OCI-LY7 (cell line): Measurements from ENCODE around the gene ASXL3. TPM values are rescaled to one million over a fixed set of nuclear protein-coding genes. Genes with fewer than 3 reads are reported as not detected.

ENCODE experiments used
- BruUV-seq: library from RNA; stranded (reverse); fragments of 400-500 nt; replicated peaks from 2 replicates; lab custom pipeline; 2021; lab: Mats Ljungman, UMichigan
- CTCF ChIA-PET: fragments of 300-600 bp; sonication (Branson Sonifier 250); formaldehyde crosslinking; loops from one replicate; lab custom pipeline; 2022; ENCODE audit warnings: antibody characterized with exemption; ENCODE audit not compliant: unreplicated experiment; lab: Charles Lee
- POLR2A ChIA-PET: fragments of 300-600 bp; sonication (Branson Sonifier 250); formaldehyde crosslinking; loops from one replicate; lab custom pipeline; 2022; ENCODE audit warnings: antibody characterized with exemption; lab: Charles Lee
- DNase-seq: peaks from one replicate; pipeline ENCODE4 v3.0.0-alpha.2; 2015; ENCODE audit warnings: low spot score
- H2AFZ ChIP-seq: fragments of 200-600 bp; sonication (generic), shearing (Covaris generic); 2 replicates; pipeline ENCODE4 v1.6.1; 2014; ENCODE audit warnings: mild to moderate bottlenecking, antibody characterized with exemption, low read length, moderate library complexity
- H3K27ac ChIP-seq: fragments of 200-600 bp; sonication (generic); 2 replicates; pipeline ENCODE4 v1.5.1; 2014; ENCODE audit warnings: mixed run types, low read depth, mild to moderate bottlenecking, moderate library complexity, low read length, inconsistent platforms; ENCODE audit not compliant: poor library complexity, severe bottlenecking
- H3K36me3 ChIP-seq: fragments of 200-600 bp; sonication (generic); 2 replicates; pipeline ENCODE4 v1.6.1; 2014; ENCODE audit warnings: mild to moderate bottlenecking, antibody characterized with exemption, low read length, moderate library complexity, mixed read lengths; ENCODE audit not compliant: insufficient read depth
- H3K4me1 ChIP-seq: fragments of 200-600 bp; sonication (generic); 2 replicates; pipeline ENCODE4 v1.5.1; 2014; ENCODE audit warnings: mild to moderate bottlenecking, low read length; ENCODE audit not compliant: insufficient read depth, poor library complexity, severe bottlenecking
- H3K4me2 ChIP-seq: fragments of 200-600 bp; sonication (generic); 2 replicates; pipeline ENCODE4 v1.6.1; 2014; ENCODE audit warnings: mild to moderate bottlenecking, low read length
- H3K4me3 ChIP-seq: fragments of 200-600 bp; sonication (generic); 2 replicates; pipeline ENCODE4 v1.5.1; 2014; ENCODE audit warnings: mild to moderate bottlenecking, low read depth, low read length; ENCODE audit not compliant: poor library complexity, severe bottlenecking
- H3K79me2 ChIP-seq: fragments of 200-600 bp; sonication (generic); 2 replicates; pipeline ENCODE4 v1.6.1; 2016; ENCODE audit warnings: low read depth, mild to moderate bottlenecking, low read length, moderate library complexity, mixed read lengths; ENCODE audit not compliant: insufficient read depth
- H3K9me2 ChIP-seq: fragments of 200-600 bp; sonication (generic); 2 replicates; pipeline ENCODE4 v1.6.1; 2016; ENCODE audit warnings: mild to moderate bottlenecking, low read length, mixed read lengths; ENCODE audit not compliant: insufficient read depth
- H3K9me3 ChIP-seq: fragments of 200-600 bp; sonication (generic); 2 replicates; pipeline ENCODE4 v1.6.1; 2014; ENCODE audit warnings: mild to moderate bottlenecking, mixed run types, low read length, mixed read lengths
- H4K20me1 ChIP-seq: fragments of 200-600 bp; sonication (generic); 2 replicates; pipeline ENCODE4 v1.6.1; 2014; ENCODE audit warnings: mild to moderate bottlenecking, antibody characterized with exemption, low read length, moderate library complexity, mixed read lengths; ENCODE audit not compliant: insufficient read depth
- CTCF ChIP-seq: fragments of 200-600 bp; sonication (generic); conservative IDR thresholded peaks from 2 replicates; pipeline ENCODE4 v1.5.1; 2014; ENCODE audit warnings: mild to moderate bottlenecking, antibody characterized with exemption, low read length, moderate library complexity, mixed read lengths
- EZH2phosphoT487 ChIP-seq: fragments of 200-600 bp; sonication (generic); IDR thresholded peaks from 2 replicates; pipeline ENCODE4 v1.6.1; 2018; ENCODE audit warnings: low read depth, borderline replicate concordance, mild to moderate bottlenecking, mixed run types, antibody characterized with exemption, low read length, moderate library complexity, mixed read lengths
- intact Hi-C: fragments of 100-400 bp; cut with micrococcal nuclease; formaldehyde crosslinking; loops from one replicate; pipeline ENCODE4 v1.10.0; 2022; ENCODE audit not compliant: unreplicated experiment
- total RNA-seq, 2 experiments: library from RNA; depleted of rRNA in 1 of 2; stranded (reverse); fragments of >200 nt in 1 of 2; shearing (Covaris generic) in 1 of 2; gene quantifications; 2 replicates each; pipeline ENCODE4 v1.2.3, GENCODE V29; 2014 to 2022

Gene ASXL3
- total RNA-seq, 2 experiments from 2014 or later: 2.6 TPM

GRCh38 chr18:33700513-33700976 lies 122.5 kb downstream of the ASXL3 start:
- Histone ChIP-seq H3K4me1 (peaks cover 3% of the 10 kb centered on the region), H3K9me2 (no peaks in the 10 kb centered on the region), H3K27ac (no peak overlapping the region), H4K20me1 (no peaks in the 10 kb centered on the region), H3K36me3 (no peaks in the 10 kb centered on the region; the same call in 1 of the 2 replicates), H3K4me3 (no peak overlapping the region), H3K79me2 (no peaks in the 10 kb centered on the region), H2AFZ (no peak overlapping the region), H3K4me2 (no peak overlapping the region), H3K9me3 (no peaks in the 10 kb centered on the region)
- intact Hi-C loops: no loop called here
- no TSS peak for BruUV-seq
- ChIA-PET POLR2A (no interaction called here), CTCF (no interaction called here)
- no peak for DNase-seq
- TF ChIP-seq CTCF (no peak), EZH2phosphoT487 (no peak)

GRCh38 chr18:33702625-33703024 lies 124.6 kb downstream of the ASXL3 start:
- CTCF ChIA-PET: no interaction called here
- no TSS peak for BruUV-seq

More at GRCh38 chr18:33702625-33703024, 124.6 kb downstream of the ASXL3 start:
- Histone ChIP-seq H2AFZ (no peak overlapping the region), H3K36me3 (no peaks in the 10 kb centered on the region; the same call in 1 of the 2 replicates), H3K9me3 (no peaks in the 10 kb centered on the region), H4K20me1 (no peaks in the 10 kb centered on the region), H3K4me2 (no peak overlapping the region), H3K4me1 (peaks cover 3% of the 10 kb centered on the region), H3K4me3 (no peak overlapping the region), H3K79me2 (no peaks in the 10 kb centered on the region), H3K27ac (no peak overlapping the region), H3K9me2 (no peaks in the 10 kb centered on the region)
- TF ChIP-seq CTCF (no peak), EZH2phosphoT487 (no peak)
- DNase-seq: no peak
- POLR2A ChIA-PET: no interaction called here
- intact Hi-C loops: no loop called here
